Activated CD4-positive, alpha-beta T cell treated with anti-CD3 and anti-CD28 coated beads for 4 hours (primary cell): Measurements from ENCODE around the gene COQ8A.
"Not testable (repeated sequence)": the region's sequence is repeated elsewhere in the genome, so short reads cannot be mapped to it uniquely, and the experiment has no call there.

ENCODE experiments used
- DNase-seq, 2 donors: peaks; one replicate each; pipeline ENCODE4 v3.0.0-alpha.2; 2020

COQ8A gene

DNA sequence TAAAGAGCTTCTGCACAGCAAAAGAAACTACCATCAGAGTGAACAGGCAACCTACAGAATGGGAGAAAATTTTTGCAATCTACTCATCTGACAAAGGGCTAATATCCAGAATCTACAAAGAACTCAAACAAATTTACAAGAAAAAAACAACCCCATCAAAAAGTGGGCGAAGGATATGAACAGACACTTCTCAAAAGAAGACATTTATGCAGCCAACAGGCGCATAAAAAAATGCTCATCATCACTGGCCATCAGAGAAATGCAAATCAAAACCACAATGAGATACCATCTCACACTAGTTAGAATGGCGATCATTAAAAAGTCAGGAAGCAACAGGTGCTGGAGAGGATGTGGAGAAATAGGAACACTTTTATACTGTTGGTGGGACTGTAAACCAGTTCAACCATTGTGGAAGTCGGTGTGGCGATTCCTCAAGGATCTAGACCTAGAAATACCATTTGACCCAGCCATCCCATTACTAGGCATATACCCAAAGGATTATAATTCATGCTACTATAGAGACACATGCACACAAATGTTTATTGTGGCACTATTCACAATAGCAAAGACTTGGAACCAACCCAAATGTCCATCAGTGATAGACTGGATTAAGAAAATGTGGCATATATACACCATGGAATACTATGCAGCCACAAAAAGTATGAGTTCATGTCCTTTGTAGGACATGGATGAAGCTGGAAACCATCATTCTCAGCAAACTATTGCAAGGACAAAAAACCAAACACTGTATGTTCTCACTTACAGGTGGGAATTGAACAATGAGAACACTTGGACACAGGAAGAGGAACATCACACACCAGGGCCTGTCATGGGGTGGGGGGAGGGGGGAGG, 10.6 kb upstream of the COQ8A start:
- DNase-seq = not testable (repeated sequence)

GRCh38 chr1:226934483-226935237, 5.4 kb upstream of the COQ8A start:
- DNase-seq = no peak

GRCh38 chr1:226937940-226938725, 2.0 kb upstream of the COQ8A start:
- DNase-seq = no peak

- no peak for DNase-seq
Observed at GRCh38 chr1:226938903-226939437, 1.1 kb upstream of the COQ8A start.

- peak; percentile 49 to 60 for DNase-seq
Observed at GRCh38 chr1:226939438-226940028, 561 bp upstream of the COQ8A start.

GRCh38 chr1:226940806-226941067, 643 bp downstream of the COQ8A start:
- DNase-seq = no peak

- DNase-seq = no peak
Observed at GRCh38 chr1:226942392-226942791, 2.3 kb downstream of the COQ8A start.

GRCh38 chr1:226943156-226943555, 3.1 kb downstream of the COQ8A start:
- no peak for DNase-seq

- DNase-seq = no peak
Observed at GRCh38 chr1:226943927-226944326, 3.8 kb downstream of the COQ8A start.

DNA sequence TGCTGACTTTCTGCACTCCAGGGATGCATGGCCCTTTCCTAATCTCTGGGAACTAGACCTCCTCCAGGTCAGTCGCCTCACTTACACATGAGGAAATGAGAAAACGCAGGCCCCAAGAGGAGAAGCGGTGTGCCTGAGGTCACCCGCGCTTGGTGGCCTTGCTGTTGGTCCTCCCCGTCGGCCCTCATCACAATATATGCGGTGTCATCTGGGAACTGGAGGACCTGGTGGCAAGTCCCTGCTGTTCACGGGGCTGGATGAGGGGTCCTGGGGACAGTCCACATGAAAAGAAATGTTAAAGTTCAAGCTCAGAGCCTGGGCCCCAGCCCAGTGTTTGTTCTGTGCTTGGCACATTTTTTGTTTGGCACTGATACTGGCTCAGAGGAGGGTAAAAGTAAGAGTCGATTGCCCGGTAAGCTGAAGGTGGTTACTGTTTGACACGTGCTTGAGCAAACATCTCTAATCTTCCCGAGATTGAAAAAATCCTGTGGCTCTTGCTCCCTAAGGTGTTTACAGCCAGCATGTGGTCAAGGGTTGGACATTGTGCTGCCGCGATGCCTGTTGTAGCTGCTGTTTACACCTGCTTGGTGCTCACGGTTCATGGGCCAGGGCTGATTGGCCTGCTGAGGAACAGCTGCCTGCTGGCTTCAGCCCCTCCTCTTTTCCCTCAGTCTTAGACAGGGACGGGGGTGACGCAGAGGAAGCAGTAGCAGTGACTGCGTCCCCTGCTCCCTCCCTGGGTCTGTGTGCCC, 5.2 kb downstream of the COQ8A start:
- no peak for DNase-seq

- DNase-seq = no peak
Observed at GRCh38 chr1:226945858-226946245, 5.8 kb downstream of the COQ8A start.

DNA sequence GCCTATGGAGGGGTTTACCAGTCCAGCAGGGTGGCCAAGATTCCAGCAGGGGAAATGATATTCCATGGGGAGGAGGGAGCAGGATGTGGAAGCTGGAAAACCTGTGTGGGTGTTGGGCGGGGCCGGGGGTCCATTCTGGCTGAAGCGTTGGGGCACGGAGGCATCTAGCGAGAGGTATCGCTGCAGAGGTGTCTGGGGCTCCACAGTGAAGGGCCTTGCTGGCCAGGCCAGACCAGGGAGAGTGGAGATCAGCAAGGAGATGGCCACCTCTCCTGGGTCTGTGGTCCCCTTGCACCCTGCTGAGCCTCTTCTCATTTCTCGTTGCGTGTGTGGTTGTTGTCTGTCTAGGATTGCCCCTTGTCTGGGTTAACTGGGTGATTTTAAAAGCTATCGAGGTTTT, 6.2 kb downstream of the COQ8A start:
- no peak for DNase-seq

- no peak for DNase-seq
Observed at GRCh38 chr1:226946841-226947240, 6.7 kb downstream of the COQ8A start.

- DNase-seq = no peak
Observed at GRCh38 chr1:226948051-226948450, 8.0 kb downstream of the COQ8A start.

GRCh38 chr1:226948480-226948879, 8.4 kb downstream of the COQ8A start:
- DNase-seq = no peak

GRCh38 chr1:226948996-226949395, 8.9 kb downstream of the COQ8A start:
- DNase-seq = no peak

DNA sequence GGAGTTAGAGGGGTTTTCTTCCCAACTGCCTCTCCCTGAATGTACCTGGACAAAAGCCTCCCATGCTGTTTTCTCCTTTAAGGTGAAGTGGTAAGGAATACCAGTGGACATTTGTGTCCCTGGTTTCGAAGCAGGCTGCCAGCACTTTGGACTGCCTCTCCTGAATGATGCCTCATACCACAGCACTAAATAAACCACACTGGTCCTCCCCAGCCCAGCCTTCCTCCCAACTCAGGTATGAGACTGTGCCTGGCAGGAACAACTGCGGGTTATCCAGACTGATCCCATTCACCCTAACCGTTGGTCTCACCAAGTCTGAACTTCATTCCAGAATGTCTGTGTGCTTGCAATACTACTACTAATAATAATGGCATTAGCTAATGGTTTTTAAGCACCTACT, 9.3 kb downstream of the COQ8A start:
- no peak for DNase-seq

GRCh38 chr1:226950316-226950715, 10.2 kb downstream of the COQ8A start:
- no peak for DNase-seq

- DNase-seq = no peak
Observed at GRCh38 chr1:226950871-226951270, 10.8 kb downstream of the COQ8A start.

- DNase-seq = no peak
Observed at GRCh38 chr1:226951286-226952117, 11.4 kb downstream of the COQ8A start.

GRCh38 chr1:226952118-226952441, 12.0 kb downstream of the COQ8A start:
- DNase-seq = no peak
